Muscle layer of colon (tissue), 2 donors: ENCODE results near the gene CDC42EP2.

ENCODE experiments used
- H3K27ac ChIP-seq: one replicate; pipeline ENCODE4 v1.7.0; 2013; ENCODE audit warnings: low read depth, mild to moderate bottlenecking, low read length, moderate library complexity
- H3K27me3 ChIP-seq, 2 donors: one replicate each; pipeline ENCODE4 v1.7.0; 2013; ENCODE audit warnings: low read length in 2 of 2, mild to moderate bottlenecking in 2 of 2; ENCODE audit not compliant: insufficient read depth in 2 of 2, control insufficient read depth in 1 of 2
- H3K36me3 ChIP-seq: one replicate; pipeline ENCODE4 v1.7.0; 2013; ENCODE audit warnings: mild to moderate bottlenecking, low read length; ENCODE audit not compliant: insufficient read depth
- H3K4me1 ChIP-seq: one replicate; pipeline ENCODE4 v1.7.0; 2013; ENCODE audit warnings: mild to moderate bottlenecking, low read length; ENCODE audit not compliant: insufficient read depth
- H3K4me3 ChIP-seq, 2 donors: one replicate each; pipeline ENCODE4 v1.7.0; 2013; ENCODE audit warnings: low read length in 2 of 2, low read depth in 1 of 2, mild to moderate bottlenecking in 1 of 2, moderate library complexity in 1 of 2
- H3K9ac ChIP-seq: one replicate; pipeline ENCODE4 v1.7.0; 2013; ENCODE audit warnings: low read length
- H3K9me3 ChIP-seq: one replicate; pipeline ENCODE4 v1.7.0; 2013; ENCODE audit warnings: mild to moderate bottlenecking, low read length
- donor health status: abdominal sarcoma.
- donor health status: Adenocarcinoma of cecum.

CDC42EP2 gene

DNA sequence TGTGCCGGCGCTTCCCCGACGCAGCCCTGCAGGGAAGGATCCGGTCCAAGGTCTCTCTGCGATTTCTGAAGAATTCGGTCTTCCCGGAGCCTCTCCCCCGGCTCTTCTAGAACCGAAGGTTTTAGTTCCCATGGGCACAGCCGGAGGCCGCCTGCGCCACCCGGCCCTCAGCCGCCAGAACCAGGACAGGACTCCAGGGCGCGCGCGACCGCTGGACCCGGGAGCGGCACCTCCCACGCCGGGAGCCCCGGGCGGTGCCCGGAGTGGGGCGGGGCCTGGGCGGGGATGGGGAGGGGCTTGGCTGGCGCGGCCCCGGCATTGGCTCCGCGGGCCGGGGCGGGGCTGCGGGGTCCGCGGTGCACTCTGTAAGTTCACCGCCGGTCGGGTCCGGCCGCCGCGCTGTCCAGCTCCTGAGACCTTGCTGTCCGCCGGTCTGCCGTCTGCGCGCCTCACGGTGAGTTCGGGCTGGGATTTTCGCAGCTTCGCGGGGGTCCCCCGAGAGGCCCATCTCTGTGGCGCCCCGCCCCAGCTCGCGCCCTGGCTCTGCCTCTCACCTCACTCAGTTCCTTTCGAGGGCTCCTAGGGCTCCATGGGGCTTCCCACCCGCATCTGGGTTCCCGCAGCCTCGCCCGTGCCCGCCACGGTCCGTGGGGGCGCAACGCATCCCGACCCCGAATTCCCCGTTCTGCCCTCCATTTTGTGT is at the start of gene CDC42EP2:
Gene CDC42EP2 (plus strand): TSS at position 366 of the 703 bp plus-strand sequence. CDS start 6,033 bp downstream, outside the sequence.
- peaks cover 3% of the 10 kb centered on the region for H3K36me3 ChIP-seq
- H3K27me3 ChIP-seq = no peaks in the 10 kb centered on the region
- H3K9ac ChIP-seq = peak within 1 kb of the TSS; percentile 15
- peak within 1 kb of the TSS; percentile 65 for H3K27ac ChIP-seq
- peak within 1 kb of the TSS; percentile 68 to 81 for H3K4me3 ChIP-seq
- H3K4me1 ChIP-seq = peaks cover 46% of the 10 kb centered on the region
- no peaks in the 10 kb centered on the region for H3K9me3 ChIP-seq

DNA sequence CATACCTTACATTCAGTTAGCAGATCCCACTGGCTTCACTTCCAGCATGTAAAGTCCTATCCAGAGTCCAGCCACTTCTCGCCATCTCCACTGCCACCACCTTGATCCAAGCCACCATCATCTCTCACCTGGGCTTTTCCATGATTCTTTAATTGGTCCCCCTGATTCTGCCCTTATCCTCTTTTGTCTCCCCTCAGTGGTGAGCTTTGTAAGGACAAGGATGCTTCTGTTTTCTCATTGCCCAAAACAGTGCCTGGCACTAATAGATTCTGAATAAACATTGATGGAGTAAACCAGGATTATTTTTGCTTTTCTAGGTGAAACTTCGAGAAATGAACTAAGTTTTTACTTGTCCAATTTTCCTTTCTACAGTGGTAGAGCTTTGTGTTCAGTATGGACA is 48.5 kb upstream of the CDC42EP2 start:
- peaks cover 16% of the 10 kb centered on the region for H3K36me3 ChIP-seq
- no peak overlapping the region for H3K9ac ChIP-seq
- H3K27ac ChIP-seq = no peak overlapping the region
- H3K27me3 ChIP-seq = no peaks in the 10 kb centered on the region
- no peaks in the 10 kb centered on the region for H3K9me3 ChIP-seq
- peaks cover 8% of the 10 kb centered on the region for H3K4me1 ChIP-seq
- no peak overlapping the region for H3K4me3 ChIP-seq

GRCh38 chr11:65274735-65275682 is 39.7 kb upstream of the CDC42EP2 start:
- Histone ChIP-seq H3K4me3 (no peak overlapping the region), H3K9me3 (no peaks in the 10 kb centered on the region), H3K4me1 (peaks cover 15% of the 10 kb centered on the region), H3K27me3 (no peaks in the 10 kb centered on the region), H3K36me3 (peaks cover 8% of the 10 kb centered on the region), H3K9ac (no peak overlapping the region), H3K27ac (no peak overlapping the region)

DNA sequence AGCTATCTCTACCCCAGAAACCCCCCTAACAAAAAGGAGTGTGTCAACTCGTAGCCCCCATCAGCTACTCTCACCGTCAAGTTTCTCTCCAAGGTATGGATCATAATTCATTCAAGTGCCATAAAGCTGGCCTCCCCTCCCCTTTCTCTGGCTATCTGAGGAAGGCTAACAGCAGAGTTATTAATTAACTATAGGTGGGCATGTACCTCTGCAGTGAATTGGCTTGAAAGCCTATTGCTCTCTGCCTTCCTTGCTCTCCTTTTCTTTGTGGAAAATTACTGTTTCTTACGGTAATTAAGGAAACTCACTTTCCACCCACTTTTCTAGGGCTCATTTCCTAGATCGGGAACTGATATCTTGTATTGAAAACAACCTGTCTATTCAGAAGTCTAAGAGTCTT is 38.8 kb upstream of the CDC42EP2 start:
- H3K9me3 ChIP-seq = no peaks in the 10 kb centered on the region
- H3K9ac ChIP-seq = no peak overlapping the region
- H3K27ac ChIP-seq = no peak overlapping the region
- H3K27me3 ChIP-seq = no peaks in the 10 kb centered on the region
- no peak overlapping the region for H3K4me3 ChIP-seq
- peaks cover 3% of the 10 kb centered on the region for H3K36me3 ChIP-seq
- H3K4me1 ChIP-seq = peaks cover 15% of the 10 kb centered on the region

DNA sequence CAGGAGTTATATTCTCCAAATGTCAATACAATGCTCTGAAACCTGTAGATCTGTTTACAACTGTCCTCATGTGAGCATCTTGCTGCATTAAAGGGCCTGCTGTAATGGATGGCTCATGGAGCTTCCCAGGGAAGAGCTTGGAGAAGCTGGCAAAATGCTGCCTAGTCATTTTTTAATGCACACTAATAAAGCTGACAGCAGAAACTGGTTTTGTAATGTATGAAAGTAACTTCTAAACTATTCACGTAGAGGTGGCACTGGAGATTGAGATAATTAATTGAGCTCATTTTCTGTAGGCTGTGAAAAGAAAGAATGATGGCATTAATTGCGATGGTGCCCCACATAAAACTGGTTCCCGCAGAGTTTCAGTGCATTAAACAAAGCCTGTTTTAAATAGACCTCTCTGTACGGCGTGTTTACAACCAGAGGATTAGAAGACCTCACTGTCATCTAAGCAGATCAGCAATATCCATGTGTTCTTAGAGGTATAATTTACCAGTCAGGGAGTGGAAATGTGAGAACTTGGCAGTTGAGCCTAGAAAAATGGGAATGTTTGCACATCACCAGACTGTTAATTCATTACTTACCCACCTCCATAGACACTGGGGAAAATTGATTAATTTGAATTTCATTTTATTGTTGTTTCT is 36.9 kb upstream of the CDC42EP2 start:
- Histone ChIP-seq H3K9me3 (no peaks in the 10 kb centered on the region), H3K4me3 (no peak overlapping the region), H3K27ac (no peak overlapping the region), H3K36me3 (peaks cover 21% of the 10 kb centered on the region), H3K9ac (no peak overlapping the region), H3K4me1 (peaks cover 15% of the 10 kb centered on the region), H3K27me3 (no peaks in the 10 kb centered on the region)

GRCh38 chr11:65278356-65278755 is 36.3 kb upstream of the CDC42EP2 start:
- H3K4me3 ChIP-seq = no peak overlapping the region
- no peaks in the 10 kb centered on the region for H3K27me3 ChIP-seq
- H3K36me3 ChIP-seq = peaks cover 21% of the 10 kb centered on the region
- H3K9me3 ChIP-seq = no peaks in the 10 kb centered on the region
- peaks cover 15% of the 10 kb centered on the region for H3K4me1 ChIP-seq
- no peak overlapping the region for H3K27ac ChIP-seq
- no peak overlapping the region for H3K9ac ChIP-seq

DNA sequence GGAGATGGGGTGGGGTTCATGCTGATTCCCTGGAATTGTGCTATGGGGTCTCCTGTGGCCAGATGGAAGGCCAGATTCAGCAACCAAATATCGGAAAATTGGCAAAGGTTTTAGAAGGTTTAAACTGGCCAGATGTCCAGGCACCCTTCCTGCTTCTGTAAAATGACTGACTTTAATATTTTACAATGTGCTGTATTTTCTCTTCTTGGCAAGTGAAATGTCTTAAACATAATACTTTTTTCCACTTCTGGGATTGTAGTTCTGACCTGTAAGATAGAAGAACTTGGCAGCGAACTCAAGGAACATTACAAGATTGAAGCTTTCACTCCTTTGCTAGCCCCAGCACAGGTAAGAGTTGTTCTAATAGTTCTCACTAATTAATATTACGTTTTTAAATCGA is 35.4 kb upstream of the CDC42EP2 start:
- Histone ChIP-seq H3K36me3 (peaks cover 21% of the 10 kb centered on the region), H3K4me1 (peaks cover 15% of the 10 kb centered on the region), H3K27me3 (no peaks in the 10 kb centered on the region), H3K9ac (no peak overlapping the region), H3K9me3 (no peaks in the 10 kb centered on the region), H3K27ac (no peak overlapping the region), H3K4me3 (no peak overlapping the region)

- no peak overlapping the region for H3K27ac ChIP-seq
- no peak overlapping the region for H3K9ac ChIP-seq
- H3K36me3 ChIP-seq = peaks cover 21% of the 10 kb centered on the region
Measured at GRCh38 chr11:65279741-65280440, 34.8 kb upstream of the CDC42EP2 start.

GRCh38 chr11:65280646-65281045 is 34.0 kb upstream of the CDC42EP2 start:
- Histone ChIP-seq H3K4me3 (no peak overlapping the region), H3K36me3 (peaks cover 21% of the 10 kb centered on the region), H3K9ac (no peak overlapping the region), H3K27me3 (no peaks in the 10 kb centered on the region), H3K4me1 (peaks cover 9% of the 10 kb centered on the region), H3K27ac (no peak overlapping the region), H3K9me3 (no peaks in the 10 kb centered on the region)

More at GRCh38 chr11:65279741-65280440, 34.8 kb upstream of the CDC42EP2 start:
- Histone ChIP-seq H3K27me3 (no peaks in the 10 kb centered on the region), H3K4me1 (peaks cover 15% of the 10 kb centered on the region), H3K4me3 (no peak overlapping the region), H3K9me3 (no peaks in the 10 kb centered on the region)

GRCh38 chr11:65286686-65287085 is 28.0 kb upstream of the CDC42EP2 start:
- no peak overlapping the region for H3K9ac ChIP-seq
- peaks cover 16% of the 10 kb centered on the region for H3K4me1 ChIP-seq
- no peaks in the 10 kb centered on the region for H3K9me3 ChIP-seq
- no peak overlapping the region for H3K4me3 ChIP-seq
- H3K27me3 ChIP-seq = no peaks in the 10 kb centered on the region
- no peak overlapping the region for H3K27ac ChIP-seq
- peaks cover 10% of the 10 kb centered on the region for H3K36me3 ChIP-seq

DNA sequence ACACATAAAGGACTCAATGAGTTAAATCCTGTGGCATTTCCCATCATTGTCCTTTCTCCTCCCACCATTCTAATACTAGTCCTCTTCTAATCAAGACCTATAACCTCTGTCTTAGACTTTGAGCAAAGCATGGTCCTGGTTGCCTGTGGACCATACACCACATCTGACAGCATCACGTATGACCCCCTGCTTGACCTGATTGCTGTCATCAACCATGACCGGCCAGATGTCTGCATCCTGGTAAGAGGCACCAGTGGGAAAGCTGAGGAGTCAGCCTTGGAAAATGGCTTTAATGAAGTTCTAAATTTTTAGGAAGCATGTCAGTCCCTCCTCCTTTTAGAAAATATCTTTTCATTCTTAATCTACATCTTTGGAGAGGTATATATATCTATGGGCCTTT is 27.1 kb upstream of the CDC42EP2 start:
- H3K27ac ChIP-seq = no peak overlapping the region
- peaks cover 25% of the 10 kb centered on the region for H3K4me1 ChIP-seq
- no peak overlapping the region for H3K4me3 ChIP-seq
- H3K27me3 ChIP-seq = no peaks in the 10 kb centered on the region
- no peaks in the 10 kb centered on the region for H3K9me3 ChIP-seq
- no peak overlapping the region for H3K9ac ChIP-seq
- peaks cover under 1% of the 10 kb centered on the region for H3K36me3 ChIP-seq
